H1 (cell line): ENCODE measurements around the gene AMER2. TPM values are rescaled to one million over a fixed set of nuclear protein-coding genes. Genes with fewer than 3 reads are reported as not detected.

Experiments used
- CTCF ChIA-PET: fragments of 300-600 bp; sonication (Branson Sonifier 250); formaldehyde crosslinking; loops from one replicate; lab custom pipeline; 2021; ENCODE audit not compliant: partially characterized antibody; lab: Charles Lee
- POLR2A ChIA-PET: fragments of 300-600 bp; sonication (Branson Sonifier 250); formaldehyde crosslinking; loops from one replicate; lab custom pipeline; 2021; ENCODE audit warnings: inconsistent platforms; ENCODE audit not compliant: partially characterized antibody; lab: Charles Lee
- DNase-seq, 2 experiments: peaks; one replicate each; pipeline versions ENCODE4 v3.0.0 to v3.0.0-alpha.2; 2010 to 2022; ENCODE audit warnings: low spot score in 2 of 2, low read depth in 1 of 2, mixed read lengths in 1 of 2
- FAIRE-seq: peaks from 2 replicates; lab custom pipeline; 2011; peaks lifted over from hg19 to GRCh38; lab: Jason Lieb, UNC
- H2AFZ ChIP-seq: 2 replicates; pipeline ENCODE4 v1.8.1; 2012; ENCODE audit warnings: low read length, inconsistent platforms
- H2AK5ac ChIP-seq: 2 replicates; pipeline ENCODE4 v1.6.1; 2013; ENCODE audit warnings: low read depth, low read length
- H2BK120ac ChIP-seq: replicated peaks from 2 replicates; pipeline ENCODE3; 2013; ENCODE audit warnings: low read depth, low read length, inconsistent platforms
- H2BK12ac ChIP-seq: 2 replicates; pipeline ENCODE4 v1.6.1; 2013; ENCODE audit warnings: low read depth, low read length
- H2BK15ac ChIP-seq: 2 replicates; pipeline ENCODE4 v1.6.1; 2013; ENCODE audit warnings: low read length
- H2BK20ac ChIP-seq: 2 replicates; pipeline ENCODE4 v1.6.1; 2013; ENCODE audit warnings: low read length
- H2BK5ac ChIP-seq: 2 replicates; pipeline ENCODE4 v1.6.1; 2013; ENCODE audit warnings: low read depth, low read length
- H3K14ac ChIP-seq: 2 replicates; pipeline ENCODE4 v1.6.1; 2013; ENCODE audit warnings: inconsistent platforms; ENCODE audit not compliant: insufficient read length
- H3K18ac ChIP-seq: 2 replicates; pipeline ENCODE4 v1.6.1; 2013; ENCODE audit warnings: low read length; ENCODE audit errors: extremely low read depth
- H3K23ac ChIP-seq: 2 replicates; pipeline ENCODE4 v1.6.1; 2013; ENCODE audit warnings: inconsistent platforms; ENCODE audit not compliant: insufficient read length
- H3K23me2 ChIP-seq: 2 replicates; pipeline ENCODE4 v1.6.1; 2013; ENCODE audit warnings: low read depth, low read length
- H3K27ac ChIP-seq: 2 replicates; pipeline ENCODE4 v1.6.1; 2011; ENCODE audit warnings: low read depth, low read length, inconsistent platforms
- H3K27me3 ChIP-seq, 4 experiments: replicated peaks in 1 of 4; 1 replicate in 1 of 4; 2 replicates in 3 of 4; pipeline versions ENCODE4 v1.6.1 to v1.8.1; 2011 to 2013; ENCODE audit warnings: low read length in 3 of 4, mild to moderate bottlenecking in 3 of 4, inconsistent platforms in 2 of 4, mixed read lengths in 2 of 4, moderate library complexity in 1 of 4; ENCODE audit not compliant: control insufficient read depth in 3 of 4, insufficient read depth in 3 of 4; ENCODE audit errors: extremely low read depth in 1 of 4
- H3K36me3 ChIP-seq, 4 experiments: 2 replicates each; pipeline versions ENCODE4 v1.6.1 to v1.8.1; 2011 to 2013; ENCODE audit warnings: mild to moderate bottlenecking in 4 of 4, low read length in 3 of 4, moderate library complexity in 2 of 4, control low read depth in 1 of 4, inconsistent platforms in 1 of 4; ENCODE audit not compliant: insufficient read depth in 4 of 4, control insufficient read depth in 2 of 4
- H3K4ac ChIP-seq: replicated peaks from 2 replicates; pipeline ENCODE3; 2013; ENCODE audit warnings: low read length, low read depth, mixed read lengths, inconsistent platforms; ENCODE audit not compliant: insufficient read length
- H3K4me1 ChIP-seq, 4 experiments: replicated peaks in 1 of 4; 1 replicate in 1 of 4; 2 replicates in 3 of 4; pipeline versions ENCODE4 v1.6.1 to v1.8.1; 2011 to 2013; ENCODE audit warnings: low read length in 3 of 4, inconsistent platforms in 2 of 4, mixed read lengths in 1 of 4; ENCODE audit not compliant: insufficient read depth in 4 of 4, control insufficient read depth in 3 of 4
- H3K4me2 ChIP-seq, 2 experiments: 2 replicates each; pipeline versions ENCODE4 v1.6.1 to v1.8.1; 2011 to 2013; ENCODE audit warnings: low read depth in 2 of 2, low read length in 2 of 2, control low read depth in 1 of 2, inconsistent platforms in 1 of 2, mild to moderate bottlenecking in 1 of 2; ENCODE audit not compliant: insufficient read depth in 1 of 2
- H3K4me3 ChIP-seq, 4 experiments: fragments of 200-600, 300-600 bp in 1 of 4; sonication (generic), shearing (Covaris generic), sonication (Bioruptor Twin) in 1 of 4; 2 replicates each; pipeline versions ENCODE4 v1.5.1 to v1.8.1; 2011 to 2016; ENCODE audit warnings: low read length in 4 of 4, low read depth in 3 of 4, control low read depth in 2 of 4, inconsistent platforms in 2 of 4, mild to moderate bottlenecking in 2 of 4, mixed read lengths in 1 of 4, moderate library complexity in 1 of 4; ENCODE audit not compliant: insufficient read depth in 2 of 4; ENCODE audit errors: extremely low read depth in 1 of 4
- H3K56ac ChIP-seq: replicated peaks from 2 replicates; pipeline ENCODE3; 2013; ENCODE audit warnings: low read depth, mild to moderate bottlenecking, mixed read lengths, low read length, inconsistent platforms; ENCODE audit not compliant: insufficient read length
- H3K79me1 ChIP-seq: 2 replicates; pipeline ENCODE4 v1.6.1; 2013; ENCODE audit warnings: low read depth, low read length, control low read depth
- H3K79me2 ChIP-seq, 2 experiments: 2 replicates each; pipeline versions ENCODE4 v1.6.1 to v1.8.1; 2012 to 2013; ENCODE audit warnings: low read length in 2 of 2, mild to moderate bottlenecking in 2 of 2, inconsistent platforms in 1 of 2; ENCODE audit not compliant: insufficient read depth in 2 of 2, control insufficient read depth in 1 of 2
- H3K9ac ChIP-seq, 4 experiments: replicated peaks in 1 of 4; 1 replicate in 1 of 4; 2 replicates in 3 of 4; pipeline versions ENCODE4 v1.6.1 to v1.8.1; 2011 to 2013; ENCODE audit warnings: low read depth in 3 of 4, low read length in 3 of 4, control low read depth in 2 of 4, mild to moderate bottlenecking in 2 of 4, moderate library complexity in 2 of 4, inconsistent platforms in 1 of 4; ENCODE audit errors: extremely low read depth in 1 of 4
- H3K9me3 ChIP-seq, 2 experiments: 2 replicates each; pipeline versions ENCODE4 v1.6.1 to v1.8.1; 2012 to 2013; ENCODE audit warnings: mild to moderate bottlenecking in 2 of 2, moderate library complexity in 2 of 2, control low read depth in 1 of 2, inconsistent platforms in 1 of 2, low read depth in 1 of 2, low read length in 1 of 2, mixed read lengths in 1 of 2; ENCODE audit not compliant: insufficient read depth in 2 of 2
- H4K20me1 ChIP-seq, 2 experiments: replicated peaks in 1 of 2; 2 replicates each; pipeline versions ENCODE3 to v1.8.1; 2011 to 2013; ENCODE audit warnings: inconsistent platforms in 2 of 2, low read length in 2 of 2, mild to moderate bottlenecking in 1 of 2; ENCODE audit not compliant: insufficient read depth in 2 of 2, control insufficient read depth in 1 of 2
- H4K5ac ChIP-seq: 2 replicates; pipeline ENCODE4 v1.6.1; 2013; ENCODE audit warnings: low read length, low read depth, mixed read lengths, inconsistent platforms; ENCODE audit not compliant: insufficient read length
- H4K8ac ChIP-seq: 2 replicates; pipeline ENCODE4 v1.8.0; 2013; ENCODE audit warnings: mild to moderate bottlenecking, moderate library complexity, low read length, inconsistent platforms; ENCODE audit not compliant: insufficient read depth; ENCODE audit errors: extremely low read depth
- H4K91ac ChIP-seq: replicated peaks from 2 replicates; pipeline ENCODE3; 2013; ENCODE audit warnings: low read length, mixed read lengths, inconsistent platforms; ENCODE audit not compliant: insufficient read length
- ATF2 ChIP-seq: IDR thresholded peaks from 2 replicates; pipeline ENCODE4 v1.6.1; 2012; ENCODE audit warnings: low read length, inconsistent platforms
- BACH1 ChIP-seq: IDR thresholded peaks from 2 replicates; pipeline ENCODE4 v1.6.1; 2012; ENCODE audit warnings: low read length, improper control_type of control experiment
- CREB1 ChIP-seq: IDR thresholded peaks from 2 replicates; pipeline ENCODE4 v1.6.1; 2012; ENCODE audit warnings: inconsistent platforms
- JUN ChIP-seq: IDR thresholded peaks from 2 replicates; pipeline ENCODE4 v1.6.1; 2011; ENCODE audit warnings: low read depth, mild to moderate bottlenecking, improper control_type of control experiment, low read length
- KDM4A ChIP-seq: IDR thresholded peaks from one replicate; pipeline ENCODE4 v1.7.1; 2012; ENCODE audit warnings: low read depth, mild to moderate bottlenecking, moderate library complexity, low read length, inconsistent platforms; ENCODE audit not compliant: severe bottlenecking
- MAFK ChIP-seq: IDR thresholded peaks from 2 replicates; pipeline ENCODE4 v1.6.1; 2012; ENCODE audit warnings: low read depth, mild to moderate bottlenecking, improper control_type of control experiment, low read length
- MAX ChIP-seq: IDR thresholded peaks from 2 replicates; pipeline ENCODE4 v1.6.1; 2012; ENCODE audit warnings: inconsistent platforms
- RNF2 ChIP-seq: fragments of 200-900, 300-1000 bp; sonication (generic); IDR thresholded peaks from 2 replicates; pipeline ENCODE4 v1.7.1; 2016; ENCODE audit warnings: borderline replicate concordance, low read depth, mild to moderate bottlenecking, antibody characterized with exemption, low read length; ENCODE audit not compliant: poor library complexity, severe bottlenecking; ENCODE audit errors: missing control alignments
- SIN3A ChIP-seq, 2 experiments: IDR thresholded peaks in 1 of 2; conservative IDR thresholded peaks in 1 of 2; 2 replicates each; pipeline ENCODE4 v1.6.1; 2011 to 2012; ENCODE audit warnings: low read length in 2 of 2, improper control_type of control experiment in 1 of 2, low read depth in 1 of 2, mild to moderate bottlenecking in 1 of 2
- SP1 ChIP-seq: IDR thresholded peaks from 2 replicates; pipeline ENCODE4 v1.6.1; 2011; ENCODE audit warnings: low read depth, low read length
- SP2 ChIP-seq: IDR thresholded peaks from 2 replicates; pipeline ENCODE4 v1.6.1; 2012; ENCODE audit warnings: mild to moderate bottlenecking, low read length, inconsistent platforms
- SUZ12 ChIP-seq: fragments of 200-600 bp; sonication (generic); IDR thresholded peaks from 2 replicates; pipeline ENCODE4 v1.6.1; 2012; ENCODE audit warnings: mild to moderate bottlenecking, inconsistent platforms, low read length, moderate library complexity, mixed read lengths
- WGBS, 2 experiments: shearing (Covaris generic) in 1 of 2; methylation state at CpG; one replicate each; pipeline versions ENCODE4 v1.1.6 to v1.1.7; 2013 to 2015; ENCODE audit warnings: low lambda C conversion rate in 2 of 2, mixed read lengths in 2 of 2, inconsistent platforms in 1 of 2, low coverage in 1 of 2, missing lambda C conversion rate in 1 of 2; ENCODE audit not compliant: insufficient replicate concordance in 2 of 2, insufficient coverage in 1 of 2, insufficient read length in 1 of 2; ENCODE audit errors: extremely low coverage in 1 of 2, missing lambda C conversion rate in 1 of 2; 5-methylcytosine and 5-hydroxymethylcytosine counted together
- polyA plus RNA-seq, 7 experiments: library from polyadenylated mRNA; depleted of rRNA in 3 of 7; stranded (reverse) in 5 of 7; unstranded in 2 of 7; fragments of >200 nt in 5 of 7; fragments of 200-250 nt in 2 of 7; gene quantifications; 1 replicate in 5 of 7; 2 replicates in 1 of 7; 4 replicates in 1 of 7; pipeline versions ENCODE4 v1.2.1 to v1.2.3, GENCODE V29; 2011 to 2013; ENCODE audit warnings: missing spikeins in 2 of 7, mixed read lengths in 2 of 7
- total RNA-seq: library from RNA; stranded (reverse); fragmentation: NEBNext Ultra II Directional; extraction: Animal tissue kit (Norgen Biotek cat#: 25700); gene quantifications from 2 replicates; pipeline ENCODE4 v1.2.1, GENCODE V29; 2021

AMER2 gene
- total and polyA plus RNA-seq, 2 of the 8 experiments (the other 6 are each of a cell fraction or from before 2014, with no cell fraction given), result 0.14 to 0.50 TPM

- FAIRE-seq, result no peak
- no peak for TF ChIP-seq BACH1
- TF ChIP-seq SUZ12, result no peak
- TF ChIP-seq SP1, result no peak
- TF ChIP-seq ATF2, result no peak
- no peak for TF ChIP-seq MAFK
- no peak for TF ChIP-seq KDM4A
- no peak for TF ChIP-seq CREB1
- TF ChIP-seq JUN, result no peak
- TF ChIP-seq RNF2, result no peak
- no peak for TF ChIP-seq MAX
- no peak for TF ChIP-seq SIN3A (conservative IDR thresholded peaks at IDR 0.05 in 1 of 2, IDR thresholded peaks at IDR 0.05 in 1 of 2; ENCODE audit: low read depth in 1 of 2, low read length in 2 of 2)
- TF ChIP-seq SP2, result no peak
Observed at GRCh38 chr13:25190771-25191170, 18.7 kb upstream of the AMER2 start.

More at GRCh38 chr13:25190771-25191170, 18.7 kb upstream of the AMER2 start:
- Histone ChIP-seq H2BK12ac (no peak overlapping the region), H3K14ac (no peak overlapping the region), H3K23ac (no peak overlapping the region), H2AK5ac (no peak overlapping the region), H4K91ac (no peak overlapping the region), H3K4ac (no peak overlapping the region), H3K79me2 (no peaks in the 10 kb centered on the region), H3K36me3 (no peaks in the 10 kb centered on the region), H2BK5ac (no peak overlapping the region), H4K8ac (no peak overlapping the region), H3K9me3 (no peaks in the 10 kb centered on the region; a peak in 1 of 4 replicates), H3K4me3 (no peak overlapping the region), H3K4me2 (no peak overlapping the region), H4K5ac (no peak overlapping the region), H3K27ac (no peak overlapping the region), H3K4me1 (no peaks in the 10 kb centered on the region), H4K20me1 (no peaks in the 10 kb centered on the region), H3K9ac (no peak overlapping the region), H3K27me3 (peaks cover 0 to 3% (median 0%) of the 10 kb centered on the region in 4 experiments; a peak in 2 of 7 replicates), H2BK120ac (no peak overlapping the region), H2AFZ (no peak overlapping the region; the same call in 1 of the 2 replicates), H3K18ac (no peak overlapping the region), H3K56ac (no peak overlapping the region), H3K23me2 (no peaks in the 10 kb centered on the region), H2BK20ac (no peak overlapping the region), H3K79me1 (no peaks in the 10 kb centered on the region), H2BK15ac (no peak overlapping the region)
- WGBS, 2 experiments, result 89% methylated on average over 4 of the region's 4 CpGs; no CpG with 5 or more reads in 1 of the 2 experiments
- no peak for DNase-seq
- POLR2A ChIA-PET, result interaction anchor here (1.0 kb wide), 1 partner anchor 20 kb away, joined by 5 read pairs; no protein-coding TSS in a partner anchor
- CTCF ChIA-PET, result interaction anchor here (0.9 to 1.9 kb wide), 3 partner anchors 11 to 77 kb away, joined by 3 to 8 read pairs (median 5); no protein-coding TSS in a partner anchor
